Testis (tissue), 2 donors: ENCODE measurements around the gene BMERB1.

Experiments used
- POLR2A ChIP-seq: fragments of 450-650 bp; IDR thresholded peaks from one replicate; pipeline ENCODE4 v1.6.1; 2017; ENCODE audit warnings: antibody characterized with exemption, mild to moderate bottlenecking, moderate library complexity
- TF ChIP-seq, protein P1 (sequence below), 3 experiments: fragments of 450-650 bp in 2 of 3; fragments of 200-600 bp in 1 of 3; sonication (generic) in 1 of 3; IDR thresholded peaks; one replicate each; pipeline ENCODE4 v1.5.1; 2016 to 2019; ENCODE audit warnings: antibody characterized with exemption in 3 of 3, mild to moderate bottlenecking in 2 of 3, moderate library complexity in 1 of 3

DNA sequence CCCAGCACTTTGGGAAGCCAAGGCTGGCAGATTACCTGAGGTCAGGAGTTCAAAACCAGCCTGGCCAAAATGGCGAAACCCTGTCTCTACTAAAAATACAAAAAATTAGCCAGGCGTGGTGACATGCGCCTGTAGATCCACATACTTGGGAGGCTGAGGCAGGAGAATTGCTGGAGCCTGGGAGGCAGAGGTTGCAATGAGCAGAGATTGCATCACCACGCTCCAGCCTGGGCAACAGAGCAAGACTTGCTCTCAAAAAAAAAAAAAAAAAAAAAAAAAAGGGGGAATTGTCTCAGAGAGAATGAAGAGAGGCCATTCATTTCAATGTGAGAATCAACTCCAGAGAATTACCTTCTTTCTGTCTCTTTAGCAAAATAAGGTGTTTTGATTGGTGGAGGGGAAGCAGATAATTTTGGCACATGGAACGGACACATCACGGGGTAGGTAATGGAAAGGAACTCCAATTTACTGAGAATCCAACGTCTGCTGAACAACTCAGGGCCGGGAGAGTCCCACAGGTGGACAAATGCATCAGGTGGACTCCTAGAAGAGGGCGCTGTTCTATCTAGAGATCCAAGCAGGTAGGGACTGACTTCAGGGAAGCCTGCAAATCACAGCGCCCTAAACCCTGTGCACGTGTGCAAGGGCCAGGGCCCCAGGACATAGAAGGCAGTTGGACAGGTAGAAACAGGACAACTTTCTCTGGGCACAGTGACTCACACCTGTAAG lies 77.5 kb downstream of the BMERB1 start:
- TF ChIP-seq, protein P1, sequence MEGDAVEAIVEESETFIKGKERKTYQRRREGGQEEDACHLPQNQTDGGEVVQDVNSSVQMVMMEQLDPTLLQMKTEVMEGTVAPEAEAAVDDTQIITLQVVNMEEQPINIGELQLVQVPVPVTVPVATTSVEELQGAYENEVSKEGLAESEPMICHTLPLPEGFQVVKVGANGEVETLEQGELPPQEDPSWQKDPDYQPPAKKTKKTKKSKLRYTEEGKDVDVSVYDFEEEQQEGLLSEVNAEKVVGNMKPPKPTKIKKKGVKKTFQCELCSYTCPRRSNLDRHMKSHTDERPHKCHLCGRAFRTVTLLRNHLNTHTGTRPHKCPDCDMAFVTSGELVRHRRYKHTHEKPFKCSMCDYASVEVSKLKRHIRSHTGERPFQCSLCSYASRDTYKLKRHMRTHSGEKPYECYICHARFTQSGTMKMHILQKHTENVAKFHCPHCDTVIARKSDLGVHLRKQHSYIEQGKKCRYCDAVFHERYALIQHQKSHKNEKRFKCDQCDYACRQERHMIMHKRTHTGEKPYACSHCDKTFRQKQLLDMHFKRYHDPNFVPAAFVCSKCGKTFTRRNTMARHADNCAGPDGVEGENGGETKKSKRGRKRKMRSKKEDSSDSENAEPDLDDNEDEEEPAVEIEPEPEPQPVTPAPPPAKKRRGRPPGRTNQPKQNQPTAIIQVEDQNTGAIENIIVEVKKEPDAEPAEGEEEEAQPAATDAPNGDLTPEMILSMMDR (IDR thresholded peaks at IDR 0.05): no peak
- TF ChIP-seq POLR2A: no peak
